K562 (cell line): Measurements from ENCODE around the gene KCNH2.

Experiments used
- CEBPB ChIP-seq: fragments of 450-650 bp; IDR thresholded peaks from 2 replicates; pipeline ENCODE4 v1.6.1; 2016; ENCODE audit warnings: missing genetic modification characterization, missing compliant biosample characterization
- ZNF282 ChIP-seq: sonication (generic); formaldehyde crosslinking; IDR thresholded peaks from 2 replicates; pipeline ENCODE4 v1.8.1; 2023; ENCODE audit warnings: missing genetic modification reagents
- TF ChIP-seq, protein P1 (sequence below), 3 experiments: IDR thresholded peaks in 2 of 3; conservative IDR thresholded peaks in 1 of 3; 2 replicates each; pipeline ENCODE4 v1.5.1; 2011 to 2012; ENCODE audit warnings: low read length in 3 of 3, mild to moderate bottlenecking in 3 of 3, control low read depth in 2 of 3, improper control_type of control experiment in 1 of 3, inconsistent platforms in 1 of 3, low read depth in 1 of 3, mixed read lengths in 1 of 3, moderate library complexity in 1 of 3; ENCODE audit not compliant: insufficient read depth in 2 of 3

DNA sequence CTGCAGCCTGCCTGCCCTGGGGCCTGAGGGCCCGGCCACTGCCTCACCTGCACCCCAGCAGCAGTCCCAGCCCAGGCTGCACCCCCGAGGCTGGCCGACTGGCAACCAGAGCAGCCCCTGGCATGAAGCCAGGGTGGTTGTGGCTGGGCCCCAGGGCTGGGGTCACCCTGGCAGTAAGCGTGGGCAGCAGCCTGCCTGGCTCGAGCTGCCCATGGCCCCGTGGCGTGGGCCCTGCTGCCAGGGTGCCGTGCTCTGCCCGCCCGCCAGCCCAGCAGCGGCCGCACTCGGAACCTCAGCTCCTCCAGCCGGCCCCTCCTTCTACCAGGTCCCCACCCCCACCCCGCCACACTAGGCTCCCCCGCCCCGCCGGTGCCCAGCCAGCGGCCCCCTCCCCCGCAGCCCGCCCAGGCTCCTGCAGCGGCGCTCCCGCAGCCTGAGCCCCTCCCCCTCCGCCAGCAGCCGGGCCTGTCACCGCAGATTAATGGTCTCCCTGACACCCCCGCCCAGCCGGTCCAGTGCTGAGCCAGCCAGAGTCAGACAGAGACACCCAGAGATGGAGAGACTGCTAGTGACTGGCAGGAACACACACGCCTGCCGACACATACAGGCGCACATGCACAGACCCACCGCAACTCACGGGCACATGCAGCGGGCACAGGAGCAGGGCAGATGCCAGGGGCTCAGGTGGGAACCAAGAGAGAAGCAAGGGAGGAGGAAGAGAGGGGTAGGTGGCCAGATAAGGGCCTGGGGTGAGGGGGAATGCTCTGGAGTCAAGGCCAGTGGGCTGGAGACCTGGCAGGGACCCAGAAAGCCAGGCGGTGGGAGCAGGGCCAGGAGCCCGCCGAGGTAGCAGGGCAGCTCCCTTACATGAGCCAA, 22.4 kb downstream of the KCNH2 start:
- TF ChIP-seq ZNF282 (no peak), CEBPB (no peak)
- TF ChIP-seq, protein P1, sequence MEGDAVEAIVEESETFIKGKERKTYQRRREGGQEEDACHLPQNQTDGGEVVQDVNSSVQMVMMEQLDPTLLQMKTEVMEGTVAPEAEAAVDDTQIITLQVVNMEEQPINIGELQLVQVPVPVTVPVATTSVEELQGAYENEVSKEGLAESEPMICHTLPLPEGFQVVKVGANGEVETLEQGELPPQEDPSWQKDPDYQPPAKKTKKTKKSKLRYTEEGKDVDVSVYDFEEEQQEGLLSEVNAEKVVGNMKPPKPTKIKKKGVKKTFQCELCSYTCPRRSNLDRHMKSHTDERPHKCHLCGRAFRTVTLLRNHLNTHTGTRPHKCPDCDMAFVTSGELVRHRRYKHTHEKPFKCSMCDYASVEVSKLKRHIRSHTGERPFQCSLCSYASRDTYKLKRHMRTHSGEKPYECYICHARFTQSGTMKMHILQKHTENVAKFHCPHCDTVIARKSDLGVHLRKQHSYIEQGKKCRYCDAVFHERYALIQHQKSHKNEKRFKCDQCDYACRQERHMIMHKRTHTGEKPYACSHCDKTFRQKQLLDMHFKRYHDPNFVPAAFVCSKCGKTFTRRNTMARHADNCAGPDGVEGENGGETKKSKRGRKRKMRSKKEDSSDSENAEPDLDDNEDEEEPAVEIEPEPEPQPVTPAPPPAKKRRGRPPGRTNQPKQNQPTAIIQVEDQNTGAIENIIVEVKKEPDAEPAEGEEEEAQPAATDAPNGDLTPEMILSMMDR (IDR thresholded peaks at IDR 0.05 in 2 of 3, conservative IDR thresholded peaks at IDR 0.05 in 1 of 3; ENCODE audit: insufficient read depth in 2 of 3, low read depth in 1 of 3, low read length in 3 of 3) = peak in 1 of 3 experiments; percentile 0; a peak in 1 of 6 replicates
